Mesothelial cell of epicardium (in vitro differentiated cells): Measurements from ENCODE around the gene NR3C1. TPM values are rescaled to one million over a fixed set of nuclear protein-coding genes. Genes with fewer than 3 reads are reported as not detected.

Source experiments
- DNase-seq, 2 experiments: peaks; one replicate each; pipeline ENCODE4 v3.0.0; 2021; ENCODE audit warnings: low spot score in 2 of 2; ENCODE audit not compliant: unreplicated experiment in 2 of 2
- H3K27ac Mint-ChIP-seq: 2 replicates; pipeline ENCODE4 v1.8.0; 2021; ENCODE audit warnings: mixed read lengths
- H3K27me3 Mint-ChIP-seq: 2 replicates; pipeline ENCODE4 v1.8.0; 2021; ENCODE audit warnings: low read depth, mixed read lengths
- H3K36me3 Mint-ChIP-seq: 2 replicates; pipeline ENCODE4 v1.8.0; 2021; ENCODE audit warnings: mixed read lengths
- H3K4me1 Mint-ChIP-seq: 2 replicates; pipeline ENCODE4 v1.8.0; 2021; ENCODE audit warnings: mixed read lengths
- H3K4me3 Mint-ChIP-seq: 2 replicates; pipeline ENCODE4 v1.8.0; 2021; ENCODE audit warnings: mild to moderate bottlenecking, moderate library complexity, mixed read lengths
- H3K9me3 Mint-ChIP-seq: 2 replicates; pipeline ENCODE4 v1.8.0; 2021; ENCODE audit warnings: mixed read lengths
- CTCF ChIP-seq: fragments of 200-600 bp; sonication (generic); IDR thresholded peaks from one replicate; pipeline ENCODE4 v1.5.0; 2021; ENCODE audit warnings: antibody characterized with exemption; ENCODE audit not compliant: unreplicated experiment
- total RNA-seq: library from RNA; stranded (reverse); gene quantifications from 3 replicates; pipeline ENCODE4 v1.2.1, GENCODE V29; 2021

Gene NR3C1
- total RNA-seq, 1 donor from 2014 or later = 29.2 TPM

DNA sequence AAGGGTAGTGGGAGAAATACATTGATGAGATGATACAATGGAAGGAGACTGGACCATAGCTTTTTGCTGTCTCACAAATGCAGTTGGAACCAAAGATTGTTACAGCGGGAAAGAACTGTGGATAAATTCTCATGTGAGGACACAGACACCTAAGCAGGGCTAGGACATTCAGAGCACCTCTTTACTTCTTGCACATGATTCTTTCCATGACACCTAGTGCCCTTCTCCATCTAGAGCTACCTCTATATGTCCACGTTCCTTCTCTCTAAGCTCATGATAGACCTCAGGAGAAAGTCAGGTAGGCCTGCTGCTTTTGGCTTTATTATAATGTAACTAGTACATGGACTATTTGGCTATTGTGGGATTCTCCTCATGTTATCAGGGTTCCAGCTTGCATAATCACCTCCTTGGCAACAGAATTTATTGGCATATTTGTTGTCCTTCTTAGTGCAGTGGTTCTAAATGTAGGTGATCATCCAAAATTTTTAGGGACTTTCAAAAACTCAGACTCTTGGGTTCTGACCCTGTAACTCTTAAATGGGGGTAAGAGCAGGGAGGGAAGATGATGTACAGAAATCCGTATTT is 27.2 kb downstream of the NR3C1 start:
- TF ChIP-seq CTCF = no peak
- Mint-ChIP-seq H3K9me3 (peaks cover 7% of the 10 kb centered on the region), H3K4me1 (peaks cover 27% of the 10 kb centered on the region), H3K4me3 (no peak overlapping the region), H3K27ac (peak overlapping the region; percentile 84), H3K27me3 (no peaks in the 10 kb centered on the region), H3K36me3 (peaks cover 2% of the 10 kb centered on the region)
- no peak for DNase-seq

- Mint-ChIP-seq H3K27me3 (no peaks in the 10 kb centered on the region), H3K9me3 (no peaks in the 10 kb centered on the region), H3K27ac (no peak overlapping the region), H3K4me1 (peaks cover 27% of the 10 kb centered on the region), H3K36me3 (peaks cover 1% of the 10 kb centered on the region), H3K4me3 (no peak overlapping the region)
- no peak for TF ChIP-seq CTCF
- DNase-seq = no peak
Measured at GRCh38 chr5:143374496-143375217, 28.8 kb downstream of the NR3C1 start.

- H3K27me3 Mint-ChIP-seq = no peaks in the 10 kb centered on the region
- H3K4me3 Mint-ChIP-seq = no peak overlapping the region
- DNase-seq = no peak
- H3K36me3 Mint-ChIP-seq = peaks cover 13% of the 10 kb centered on the region
- peaks cover 27% of the 10 kb centered on the region for H3K4me1 Mint-ChIP-seq
- TF ChIP-seq CTCF = no peak
- H3K27ac Mint-ChIP-seq = no peak overlapping the region
- peaks cover under 1% of the 10 kb centered on the region for H3K9me3 Mint-ChIP-seq
Measured at GRCh38 chr5:143373076-143373475, 30.4 kb downstream of the NR3C1 start.

DNA sequence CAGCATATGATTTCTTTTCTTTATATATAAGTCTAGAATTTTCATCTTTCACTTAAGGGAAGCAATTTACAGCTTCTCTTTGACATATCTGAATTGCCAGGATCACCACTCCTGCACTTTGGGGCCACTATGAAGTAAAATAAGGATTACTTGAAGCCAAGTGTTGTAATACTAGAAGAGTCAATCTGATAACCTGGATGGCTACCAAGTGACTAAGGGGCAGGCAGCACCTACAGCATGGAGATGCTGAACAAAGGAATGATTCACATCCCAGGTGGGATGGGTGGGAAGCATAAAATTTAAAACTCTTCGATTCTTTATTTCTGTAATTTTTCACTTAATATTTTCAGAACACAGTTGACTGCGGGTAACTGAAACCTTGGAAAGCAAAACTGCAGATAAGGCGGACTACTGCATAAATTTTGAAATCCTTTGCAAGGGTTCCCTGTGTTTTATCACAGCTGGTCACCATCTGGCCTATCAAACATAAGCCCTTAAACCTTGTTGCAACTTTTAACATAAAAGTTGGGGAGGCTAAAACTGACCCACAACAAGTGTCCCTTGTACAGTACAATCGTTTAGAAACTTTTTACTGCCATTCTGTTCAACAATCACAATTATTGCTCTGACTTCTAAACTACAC is 31.2 kb downstream of the NR3C1 start:
- H3K36me3 Mint-ChIP-seq = peaks cover 15% of the 10 kb centered on the region
- TF ChIP-seq CTCF = no peak
- peaks cover 5% of the 10 kb centered on the region for H3K9me3 Mint-ChIP-seq
- H3K27me3 Mint-ChIP-seq = no peaks in the 10 kb centered on the region
- no peak overlapping the region for H3K27ac Mint-ChIP-seq
- H3K4me1 Mint-ChIP-seq = peaks cover 22% of the 10 kb centered on the region
- H3K4me3 Mint-ChIP-seq = no peak overlapping the region
- no peak for DNase-seq

DNA sequence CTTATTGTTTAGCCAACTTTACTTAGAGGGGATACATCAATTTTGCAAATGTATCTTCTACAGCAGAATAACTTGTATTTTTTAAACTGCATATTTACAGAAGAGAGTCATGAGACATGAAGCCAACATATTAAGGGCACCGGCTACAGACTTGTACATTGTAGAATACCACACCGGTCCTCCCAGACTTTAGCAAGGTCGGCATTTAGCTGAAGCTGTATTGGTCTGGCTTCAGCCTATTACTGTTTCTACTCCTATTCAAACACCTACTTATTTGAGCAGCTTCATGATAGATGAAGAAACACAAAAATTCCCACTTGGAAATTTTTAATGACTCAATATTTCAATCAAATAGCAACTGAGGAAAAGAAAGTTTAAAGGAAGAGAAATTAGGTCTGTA is 33.0 kb downstream of the NR3C1 start:
- peaks cover 12% of the 10 kb centered on the region for H3K4me1 Mint-ChIP-seq
- peaks cover 10% of the 10 kb centered on the region for H3K9me3 Mint-ChIP-seq
- TF ChIP-seq CTCF = no peak
- H3K36me3 Mint-ChIP-seq = peaks cover 19% of the 10 kb centered on the region
- no peak for DNase-seq
- no peak overlapping the region for H3K4me3 Mint-ChIP-seq
- H3K27me3 Mint-ChIP-seq = no peaks in the 10 kb centered on the region
- no peak overlapping the region for H3K27ac Mint-ChIP-seq
